Nephron (organoid): ENCODE data around the gene GEMIN5.

ENCODE experiments used
- H3K27ac Mint-ChIP-seq, 3 experiments: 2 replicates each; pipeline ENCODE4 v1.8.0; 2020; ENCODE audit warnings: mixed read lengths in 3 of 3, mild to moderate bottlenecking in 2 of 3, moderate library complexity in 1 of 3
- H3K27me3 Mint-ChIP-seq: 2 replicates; pipeline ENCODE4 v1.8.0; 2021; ENCODE audit warnings: low read depth, mild to moderate bottlenecking, moderate library complexity, mixed read lengths
- H3K36me3 Mint-ChIP-seq: 2 replicates; pipeline ENCODE4 v1.8.0; 2020; ENCODE audit warnings: low read depth, mixed read lengths
- H3K4me1 Mint-ChIP-seq: 2 replicates; pipeline ENCODE4 v1.8.0; 2020; ENCODE audit warnings: mixed read lengths
- H3K4me3 Mint-ChIP-seq, 3 experiments: 2 replicates each; pipeline ENCODE4 v1.8.0; 2020; ENCODE audit warnings: mild to moderate bottlenecking in 3 of 3, mixed read lengths in 3 of 3, moderate library complexity in 2 of 3
- H3K9me3 Mint-ChIP-seq: 2 replicates; pipeline ENCODE4 v1.8.0; 2020; ENCODE audit warnings: mixed read lengths
- TF ChIP-seq, protein P1 (sequence below), 3 experiments: fragments of 200-600 bp; sonication (generic); IDR thresholded peaks; one replicate each; pipeline ENCODE4 v1.5.0; 2021; ENCODE audit warnings: antibody characterized with exemption in 3 of 3; ENCODE audit not compliant: unreplicated experiment in 3 of 3

Gene GEMIN5

GRCh38 chr5:154861946-154862345, 76.1 kb downstream of the GEMIN5 start:
- no peak overlapping the region for H3K27ac Mint-ChIP-seq
- peaks cover 42% of the 10 kb centered on the region for H3K36me3 Mint-ChIP-seq
- H3K9me3 Mint-ChIP-seq, result no peaks in the 10 kb centered on the region
- H3K27me3 Mint-ChIP-seq, result no peaks in the 10 kb centered on the region
- TF ChIP-seq, protein P1, sequence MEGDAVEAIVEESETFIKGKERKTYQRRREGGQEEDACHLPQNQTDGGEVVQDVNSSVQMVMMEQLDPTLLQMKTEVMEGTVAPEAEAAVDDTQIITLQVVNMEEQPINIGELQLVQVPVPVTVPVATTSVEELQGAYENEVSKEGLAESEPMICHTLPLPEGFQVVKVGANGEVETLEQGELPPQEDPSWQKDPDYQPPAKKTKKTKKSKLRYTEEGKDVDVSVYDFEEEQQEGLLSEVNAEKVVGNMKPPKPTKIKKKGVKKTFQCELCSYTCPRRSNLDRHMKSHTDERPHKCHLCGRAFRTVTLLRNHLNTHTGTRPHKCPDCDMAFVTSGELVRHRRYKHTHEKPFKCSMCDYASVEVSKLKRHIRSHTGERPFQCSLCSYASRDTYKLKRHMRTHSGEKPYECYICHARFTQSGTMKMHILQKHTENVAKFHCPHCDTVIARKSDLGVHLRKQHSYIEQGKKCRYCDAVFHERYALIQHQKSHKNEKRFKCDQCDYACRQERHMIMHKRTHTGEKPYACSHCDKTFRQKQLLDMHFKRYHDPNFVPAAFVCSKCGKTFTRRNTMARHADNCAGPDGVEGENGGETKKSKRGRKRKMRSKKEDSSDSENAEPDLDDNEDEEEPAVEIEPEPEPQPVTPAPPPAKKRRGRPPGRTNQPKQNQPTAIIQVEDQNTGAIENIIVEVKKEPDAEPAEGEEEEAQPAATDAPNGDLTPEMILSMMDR (IDR thresholded peaks at IDR 0.05; ENCODE audit: unreplicated experiment in 3 of 3), result no peak
- peaks cover 28% of the 10 kb centered on the region for H3K4me1 Mint-ChIP-seq
- H3K4me3 Mint-ChIP-seq, result peak overlapping the region in 2 of 3 experiments; percentile 13 to 33

DNA sequence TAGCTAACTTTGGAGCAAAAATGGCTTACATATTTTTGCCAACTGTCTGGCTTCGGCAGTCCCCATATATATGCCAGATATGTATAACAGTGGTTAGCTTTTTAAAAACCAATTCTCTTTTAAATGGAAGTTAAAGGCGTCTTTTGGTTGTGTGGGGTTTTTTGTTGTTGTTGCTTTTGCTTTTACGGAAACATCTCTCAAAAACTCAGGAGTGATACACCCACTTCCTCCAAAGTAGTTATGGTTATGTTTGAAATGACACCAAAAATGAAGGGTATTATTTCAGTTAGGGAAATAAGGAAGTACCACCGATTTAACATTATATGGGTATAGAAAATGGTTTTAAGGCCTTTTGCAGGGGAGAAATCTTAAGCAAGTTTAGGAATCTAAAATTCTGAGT, 77.2 kb downstream of the GEMIN5 start:
- TF ChIP-seq, protein P1 (IDR thresholded peaks at IDR 0.05; ENCODE audit: unreplicated experiment in 3 of 3), result no peak
- Mint-ChIP-seq H3K9me3 (no peaks in the 10 kb centered on the region), H3K27ac (peak overlapping the region in 1 of 3 experiments; percentile 6), H3K36me3 (peaks cover 35% of the 10 kb centered on the region), H3K27me3 (no peaks in the 10 kb centered on the region), H3K4me1 (peaks cover 31% of the 10 kb centered on the region), H3K4me3 (peak overlapping the region; percentile 88 to 98 (median 96))

DNA sequence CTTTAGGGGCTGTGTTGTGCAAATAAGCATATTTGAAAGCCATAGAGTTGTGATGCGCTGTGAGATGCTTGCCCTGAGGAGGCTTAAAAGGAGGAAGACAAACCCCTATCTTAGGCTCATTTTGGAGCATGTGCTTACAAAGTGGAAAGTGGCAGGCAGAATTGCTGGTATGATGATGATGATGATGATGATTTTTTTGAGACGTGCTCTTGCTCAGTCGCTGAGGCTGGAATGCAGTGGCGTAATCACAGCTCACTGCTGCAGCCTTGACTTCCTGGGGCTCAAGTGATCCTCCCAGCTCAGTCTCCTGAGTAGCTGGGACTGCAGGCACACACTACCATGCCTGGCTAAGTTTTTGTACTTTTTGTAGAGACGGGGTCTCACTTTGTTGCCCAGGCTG, 77.9 kb downstream of the GEMIN5 start:
- Mint-ChIP-seq H3K27me3 (no peaks in the 10 kb centered on the region), H3K4me1 (peaks cover 31% of the 10 kb centered on the region), H3K27ac (peak overlapping the region; percentile 99 to 100 (median 100)), H3K36me3 (peaks cover 28% of the 10 kb centered on the region), H3K4me3 (peak overlapping the region; percentile 88 to 98 (median 96)), H3K9me3 (no peaks in the 10 kb centered on the region)
- TF ChIP-seq, protein P1 (IDR thresholded peaks at IDR 0.05; ENCODE audit: unreplicated experiment in 3 of 3), result no peak

- Mint-ChIP-seq H3K9me3 (no peaks in the 10 kb centered on the region), H3K27me3 (no peaks in the 10 kb centered on the region), H3K4me3 (peak overlapping the region; percentile 88 to 98 (median 96)), H3K27ac (peak overlapping the region; percentile 99 to 100 (median 100)), H3K36me3 (peaks cover 22% of the 10 kb centered on the region), H3K4me1 (peaks cover 31% of the 10 kb centered on the region)
- TF ChIP-seq, protein P1 (IDR thresholded peaks at IDR 0.05; ENCODE audit: unreplicated experiment in 3 of 3), result no peak
Measured at GRCh38 chr5:154858972-154859871, 78.8 kb downstream of the GEMIN5 start.

DNA sequence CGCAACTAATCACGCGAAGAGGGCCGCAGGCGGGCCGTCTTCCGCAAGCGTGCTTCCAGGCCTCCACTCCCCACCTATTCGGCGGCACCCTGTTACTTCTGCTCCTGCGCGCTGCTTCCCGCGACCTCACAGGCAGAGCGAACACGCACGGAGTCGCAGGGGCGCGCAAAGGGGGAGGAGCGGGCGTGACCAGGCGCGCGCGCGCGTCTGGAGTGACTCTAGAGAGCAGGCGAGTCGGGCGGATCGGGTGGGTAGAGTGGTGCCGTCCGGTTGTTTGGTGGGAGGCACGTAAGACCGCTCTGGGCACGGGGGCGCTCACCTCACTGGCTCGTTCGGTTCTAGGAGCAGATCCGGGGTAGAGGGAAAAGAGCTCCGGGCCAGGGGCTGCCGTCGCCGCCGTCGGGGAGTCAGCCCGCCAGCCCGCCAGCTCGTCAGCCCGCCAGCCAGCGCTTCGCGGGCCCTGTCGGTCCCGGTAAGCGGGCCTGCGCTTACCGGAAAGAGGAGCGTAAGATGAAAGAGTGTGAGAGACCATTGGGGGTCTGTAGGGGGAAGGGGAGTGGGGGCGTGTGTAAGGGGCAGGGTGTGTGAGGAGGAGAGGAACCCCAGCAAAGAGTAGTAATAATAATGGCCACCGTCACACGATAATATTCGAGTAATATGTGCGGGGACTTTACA, 79.6 kb downstream of the GEMIN5 start, which contains the start of gene CNOT8:
Gene CNOT8 (plus strand): TSS at position 331 of the 675 bp plus-strand sequence. CDS start 4,652 bp downstream, outside the sequence.
- H3K9me3 Mint-ChIP-seq, result no peaks in the 10 kb centered on the region
- H3K4me3 Mint-ChIP-seq, result peak within 1 kb of the TSS; percentile 88 to 98 (median 96)
- no peaks in the 10 kb centered on the region for H3K27me3 Mint-ChIP-seq
- H3K36me3 Mint-ChIP-seq, result peaks cover 16% of the 10 kb centered on the region
- H3K4me1 Mint-ChIP-seq, result peaks cover 31% of the 10 kb centered on the region
- TF ChIP-seq, protein P1 (IDR thresholded peaks at IDR 0.05; ENCODE audit: unreplicated experiment in 3 of 3), result no peak
- peak within 1 kb of the TSS; percentile 99 to 100 (median 100) for H3K27ac Mint-ChIP-seq
